ENCODE measurements around the gene FLYWCH1.

FLYWCH1 gene, protein sequence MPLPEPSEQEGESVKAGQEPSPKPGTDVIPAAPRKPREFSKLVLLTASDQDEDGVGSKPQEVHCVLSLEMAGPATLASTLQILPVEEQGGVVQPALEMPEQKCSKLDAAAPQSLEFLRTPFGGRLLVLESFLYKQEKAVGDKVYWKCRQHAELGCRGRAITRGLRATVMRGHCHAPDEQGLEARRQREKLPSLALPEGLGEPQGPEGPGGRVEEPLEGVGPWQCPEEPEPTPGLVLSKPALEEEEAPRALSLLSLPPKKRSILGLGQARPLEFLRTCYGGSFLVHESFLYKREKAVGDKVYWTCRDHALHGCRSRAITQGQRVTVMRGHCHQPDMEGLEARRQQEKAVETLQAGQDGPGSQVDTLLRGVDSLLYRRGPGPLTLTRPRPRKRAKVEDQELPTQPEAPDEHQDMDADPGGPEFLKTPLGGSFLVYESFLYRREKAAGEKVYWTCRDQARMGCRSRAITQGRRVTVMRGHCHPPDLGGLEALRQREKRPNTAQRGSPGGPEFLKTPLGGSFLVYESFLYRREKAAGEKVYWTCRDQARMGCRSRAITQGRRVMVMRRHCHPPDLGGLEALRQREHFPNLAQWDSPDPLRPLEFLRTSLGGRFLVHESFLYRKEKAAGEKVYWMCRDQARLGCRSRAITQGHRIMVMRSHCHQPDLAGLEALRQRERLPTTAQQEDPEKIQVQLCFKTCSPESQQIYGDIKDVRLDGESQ

DNA sequence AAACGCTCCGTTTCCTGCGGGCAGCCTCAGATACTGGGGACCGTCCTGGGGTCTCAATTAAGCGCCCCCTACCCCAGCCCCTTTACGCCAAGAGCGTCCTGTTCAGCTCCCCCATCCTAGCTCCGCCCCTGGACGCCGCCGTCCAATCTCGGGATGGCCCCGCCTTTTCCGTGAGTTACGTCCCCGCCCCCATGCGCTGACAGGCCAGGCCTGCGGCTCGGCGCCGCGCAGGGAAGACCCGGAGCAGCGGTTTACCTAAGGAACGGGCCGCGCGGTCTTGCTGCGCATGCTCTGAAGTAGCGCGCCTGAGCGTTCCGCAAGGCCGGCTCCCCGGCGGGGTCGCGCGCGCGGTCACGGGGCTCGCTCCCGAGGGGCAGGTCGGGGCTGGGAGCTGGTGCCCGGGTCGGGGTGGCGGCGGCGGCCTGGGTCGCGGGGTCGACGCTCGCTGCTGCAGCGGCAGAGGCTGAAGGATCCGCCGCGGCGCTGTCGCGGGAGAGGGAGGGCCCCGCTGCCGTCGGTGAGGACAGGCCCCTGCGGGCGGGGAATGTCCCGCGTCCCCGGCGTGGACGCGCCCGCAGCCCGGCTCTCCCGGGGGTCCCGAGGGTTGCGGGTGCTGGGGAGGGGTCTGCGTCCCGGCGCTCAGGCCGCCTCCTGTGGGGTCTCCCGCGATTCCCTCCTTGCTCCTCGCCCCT, at the start of gene FLYWCH1:
TSS of gene FLYWCH1 (plus strand) at position 294 of the 692 bp plus-strand sequence. CDS start 17,755 bp downstream, outside the sequence.
- peak within 1 kb of the TSS; percentile 81 for H3K4me3 ChIP-seq (ENCODE audit: low read length)
- TF ChIP-seq ZNF274 (IDR thresholded peaks at IDR 0.05; ENCODE audit: low read depth, low read length), result no peak

DNA sequence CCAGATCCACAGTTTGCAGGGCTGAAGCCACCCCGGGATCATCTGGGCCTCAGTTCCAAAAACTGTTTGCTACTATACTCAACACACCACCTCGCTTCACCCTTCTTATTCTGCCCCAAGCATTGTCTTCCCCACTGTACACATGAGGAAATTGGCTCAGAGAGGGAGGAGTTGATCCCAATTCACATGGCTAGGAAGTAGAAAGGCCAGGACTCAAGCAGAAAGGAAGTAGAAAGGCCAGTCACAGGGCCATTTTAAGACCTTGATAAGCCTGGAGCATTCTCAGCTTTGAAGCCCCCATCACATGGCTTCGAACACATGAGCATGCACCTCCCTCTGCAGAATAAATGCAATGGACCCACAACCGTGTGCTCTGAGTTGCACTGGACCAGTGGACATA, 46.1 kb upstream of the FLYWCH1 start:
- H3K4me3 ChIP-seq (ENCODE audit: low read length), result no peak overlapping the region
- TF ChIP-seq ZNF274 (IDR thresholded peaks at IDR 0.05; ENCODE audit: low read depth, low read length), result no peak

DNA sequence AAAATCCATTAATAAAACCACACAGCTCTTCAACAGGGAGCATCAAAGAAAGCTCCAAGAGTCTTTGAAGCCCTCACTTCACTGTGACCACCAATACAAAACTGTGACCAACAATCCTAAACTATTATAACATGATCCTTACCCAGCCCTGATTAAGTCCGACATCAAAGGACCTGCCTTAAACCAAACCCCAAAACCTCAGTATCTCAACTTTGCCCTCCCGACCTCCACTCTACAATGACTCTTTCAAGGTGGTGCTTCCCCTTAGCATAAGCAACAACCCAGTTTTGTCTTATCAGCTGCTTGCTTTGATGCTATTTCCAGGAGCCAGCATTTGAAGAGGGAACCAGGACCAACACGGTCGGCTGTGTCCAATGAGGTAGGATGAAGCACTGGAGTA, 45.3 kb upstream of the FLYWCH1 start:
- H3K4me3 ChIP-seq (ENCODE audit: low read length), result no peak overlapping the region
- TF ChIP-seq ZNF274 (IDR thresholded peaks at IDR 0.05; ENCODE audit: low read depth, low read length), result no peak

DNA sequence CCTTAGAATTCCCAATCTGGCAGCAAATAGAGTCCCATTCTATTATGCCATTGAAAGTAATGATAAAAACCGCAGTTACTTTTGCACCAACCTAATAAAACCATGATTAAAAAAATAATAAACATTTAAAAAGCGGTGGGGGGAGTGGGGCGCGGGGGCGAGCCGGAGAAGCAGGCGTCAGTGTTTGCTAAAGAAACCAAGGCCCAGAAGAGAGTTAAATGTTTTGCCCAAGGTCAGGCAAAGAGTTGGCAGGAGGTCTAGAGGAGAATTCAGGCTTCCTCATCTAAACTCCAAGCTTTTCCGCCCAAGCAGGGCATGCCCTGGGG, 44.1 kb upstream of the FLYWCH1 start:
- TF ChIP-seq ZNF274 (IDR thresholded peaks at IDR 0.05; ENCODE audit: low read depth, low read length), result no peak
- H3K4me3 ChIP-seq (ENCODE audit: low read length), result peak overlapping the region; percentile 52; the same call in 1 of the 2 replicates

DNA sequence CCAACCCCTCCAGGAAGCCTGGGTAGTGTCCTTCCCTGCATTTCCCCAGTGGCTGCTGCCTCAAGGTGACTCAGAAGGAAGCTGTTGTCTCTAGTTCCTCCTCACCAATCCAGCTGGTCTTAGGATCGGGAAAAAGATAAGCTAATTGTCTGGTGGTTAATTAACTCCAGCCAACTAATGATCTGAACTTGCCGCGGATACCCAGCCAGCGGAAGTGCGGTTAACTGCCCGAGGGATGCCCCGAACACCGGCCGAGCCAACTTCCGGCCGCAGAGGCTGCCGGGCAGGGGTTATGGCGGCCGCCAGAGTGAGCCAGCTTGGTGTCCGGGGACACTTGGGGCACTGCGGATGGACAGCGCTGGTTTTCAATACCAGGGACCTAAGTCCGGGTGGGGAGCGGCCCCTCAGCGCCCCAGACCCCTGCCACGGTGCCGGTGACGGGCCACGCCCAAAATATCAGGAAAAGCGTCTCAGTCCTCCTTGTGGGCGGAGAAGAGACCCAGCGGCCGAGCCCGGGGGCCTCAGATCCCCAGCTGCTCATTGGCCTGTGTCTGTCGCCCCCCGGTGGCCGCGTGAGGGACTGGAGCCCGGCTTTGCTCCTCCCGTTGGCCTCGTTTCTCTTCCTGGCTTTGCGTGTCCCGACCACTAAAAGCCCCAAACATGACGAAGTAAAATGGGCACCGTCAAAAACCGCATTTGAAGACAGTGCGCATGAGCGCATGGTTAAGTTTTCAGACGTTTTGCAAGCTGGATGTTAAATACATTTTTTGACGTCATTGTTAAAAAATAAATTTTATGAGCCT, 43.5 kb upstream of the FLYWCH1 start:
- no peak for TF ChIP-seq ZNF274 (IDR thresholded peaks at IDR 0.05; ENCODE audit: low read depth, low read length)

DNA sequence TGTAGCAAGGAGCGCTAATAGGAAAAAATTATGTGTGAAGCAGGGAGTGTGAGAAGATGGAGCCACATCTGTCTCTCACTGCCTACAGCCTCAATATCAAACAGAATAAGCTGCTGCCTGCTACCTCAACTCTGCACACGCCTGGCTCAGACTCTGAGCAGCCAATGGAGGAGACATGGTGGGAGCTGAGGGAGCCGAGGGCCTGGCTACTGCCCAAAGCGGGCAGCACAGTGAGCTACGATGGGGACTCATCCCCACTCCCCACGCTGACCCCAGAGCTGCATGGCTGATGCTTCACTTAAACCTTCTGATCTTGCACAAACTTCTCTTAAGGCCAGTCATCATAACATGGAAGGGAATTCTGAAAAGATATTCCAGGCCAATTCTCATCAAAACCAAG, 39.8 kb upstream of the FLYWCH1 start:
- TF ChIP-seq ZNF274 (IDR thresholded peaks at IDR 0.05; ENCODE audit: low read depth, low read length), result no peak
- no peak overlapping the region for H3K4me3 ChIP-seq (ENCODE audit: low read length)

More for the DNA sequence above, 43.5 kb upstream of the FLYWCH1 start:
- H3K4me3 ChIP-seq (ENCODE audit: low read length), result peak overlapping the region; percentile 52; the same call in 1 of the 2 replicates

DNA sequence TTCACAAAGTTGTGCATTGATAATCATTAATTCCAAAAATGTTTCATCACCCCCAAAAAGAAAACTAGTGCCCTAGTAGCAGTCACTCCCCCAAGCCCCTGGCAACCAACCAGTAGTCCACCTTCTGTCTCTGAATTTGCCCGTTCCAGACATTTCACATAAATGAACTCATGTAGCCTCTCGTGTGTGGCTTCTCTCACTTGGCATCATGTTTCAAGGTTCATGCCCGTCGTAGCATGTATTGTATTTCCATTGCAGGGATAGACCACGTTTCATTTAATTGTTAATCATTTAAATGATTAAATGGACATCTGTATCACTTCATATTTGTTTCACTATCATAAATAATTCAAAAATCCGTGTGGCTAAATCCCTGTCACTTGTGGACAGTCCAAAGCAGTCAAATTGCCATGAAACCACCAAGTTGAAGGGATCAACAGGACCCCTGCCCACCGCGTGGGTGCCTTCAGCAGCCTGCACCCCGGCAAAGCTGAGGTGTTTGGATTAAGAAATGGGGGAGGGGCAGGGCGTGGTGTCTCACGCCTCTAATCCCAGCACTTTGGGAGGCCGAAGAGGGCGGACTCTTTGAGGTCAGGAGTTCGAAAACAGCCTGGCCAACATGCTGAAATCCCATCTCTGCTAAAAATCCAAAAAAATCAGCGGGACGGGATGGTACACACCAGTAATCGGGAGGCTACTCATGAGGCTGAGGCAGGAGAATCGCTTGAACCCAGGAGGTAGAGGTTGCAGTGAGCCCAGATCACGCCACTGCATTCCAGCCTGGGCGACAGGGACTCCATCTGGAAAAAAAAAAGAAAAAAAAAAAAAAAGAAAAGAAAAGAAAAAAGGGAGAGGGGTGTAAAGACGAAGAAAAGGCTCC, 37.5 kb upstream of the FLYWCH1 start:
- no peak overlapping the region for H3K4me3 ChIP-seq (ENCODE audit: low read length)

DNA sequence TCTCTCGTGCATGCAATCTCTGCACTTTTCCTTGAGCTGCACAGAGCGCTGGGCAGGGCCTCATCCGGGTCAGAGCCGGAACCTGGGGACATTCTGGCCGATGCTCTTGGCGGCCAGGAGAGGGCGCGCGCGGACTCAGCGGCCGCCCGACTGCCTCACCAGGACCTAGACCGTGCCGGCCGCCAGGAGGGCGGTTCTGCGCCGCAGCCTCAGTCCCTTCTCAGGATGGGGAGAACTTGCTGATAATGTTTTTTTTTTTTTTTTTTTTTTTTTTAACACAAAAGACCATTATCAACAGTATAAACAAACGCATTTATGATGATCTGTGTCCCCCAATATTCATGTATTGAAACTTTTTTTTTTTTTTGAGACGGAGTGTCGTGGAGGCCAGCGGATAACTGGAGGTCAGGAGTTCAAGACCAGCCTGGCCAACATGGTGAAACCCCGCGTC, 36.8 kb upstream of the FLYWCH1 start:
- TF ChIP-seq ZNF274 (IDR thresholded peaks at IDR 0.05; ENCODE audit: low read depth, low read length), result no peak
- no peak overlapping the region for H3K4me3 ChIP-seq (ENCODE audit: low read length)

More for the DNA sequence above, 37.5 kb upstream of the FLYWCH1 start:
- no peak for TF ChIP-seq ZNF274 (IDR thresholded peaks at IDR 0.05; ENCODE audit: low read depth, low read length)

DNA sequence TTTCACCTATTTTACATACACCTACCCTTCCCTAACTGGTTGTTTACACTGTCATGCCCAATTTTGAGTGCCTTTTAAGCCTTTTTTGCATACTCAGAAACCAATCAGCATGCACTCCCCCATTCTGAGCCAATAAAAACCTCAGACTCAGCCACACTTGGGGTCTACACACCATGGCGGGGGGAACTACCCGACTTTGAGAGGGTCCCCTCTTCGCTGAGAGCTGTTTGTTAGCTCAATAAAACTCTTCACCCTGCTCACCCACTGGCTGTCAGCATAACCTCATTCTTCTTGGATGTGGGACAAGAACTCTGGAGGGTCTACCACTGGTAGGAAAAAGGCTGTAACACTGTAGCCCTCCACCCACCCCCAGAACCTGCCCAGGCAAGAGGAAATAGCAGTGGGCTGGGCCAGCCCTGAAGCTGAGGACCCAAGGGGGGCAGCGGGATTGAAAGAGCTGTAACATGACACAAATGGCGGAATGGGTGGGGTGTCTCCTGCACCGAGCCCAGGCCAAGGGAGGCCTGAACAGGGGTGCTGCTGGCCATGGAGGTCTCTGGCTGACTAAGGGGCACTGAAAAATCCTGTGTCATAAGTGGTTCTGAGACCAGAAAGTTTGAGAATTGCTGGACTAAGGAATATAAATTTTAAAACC, 31.8 kb upstream of the FLYWCH1 start:
- TF ChIP-seq ZNF274 (IDR thresholded peaks at IDR 0.05; ENCODE audit: low read depth, low read length), result no peak
- H3K4me3 ChIP-seq (ENCODE audit: low read length), result no peak overlapping the region

DNA sequence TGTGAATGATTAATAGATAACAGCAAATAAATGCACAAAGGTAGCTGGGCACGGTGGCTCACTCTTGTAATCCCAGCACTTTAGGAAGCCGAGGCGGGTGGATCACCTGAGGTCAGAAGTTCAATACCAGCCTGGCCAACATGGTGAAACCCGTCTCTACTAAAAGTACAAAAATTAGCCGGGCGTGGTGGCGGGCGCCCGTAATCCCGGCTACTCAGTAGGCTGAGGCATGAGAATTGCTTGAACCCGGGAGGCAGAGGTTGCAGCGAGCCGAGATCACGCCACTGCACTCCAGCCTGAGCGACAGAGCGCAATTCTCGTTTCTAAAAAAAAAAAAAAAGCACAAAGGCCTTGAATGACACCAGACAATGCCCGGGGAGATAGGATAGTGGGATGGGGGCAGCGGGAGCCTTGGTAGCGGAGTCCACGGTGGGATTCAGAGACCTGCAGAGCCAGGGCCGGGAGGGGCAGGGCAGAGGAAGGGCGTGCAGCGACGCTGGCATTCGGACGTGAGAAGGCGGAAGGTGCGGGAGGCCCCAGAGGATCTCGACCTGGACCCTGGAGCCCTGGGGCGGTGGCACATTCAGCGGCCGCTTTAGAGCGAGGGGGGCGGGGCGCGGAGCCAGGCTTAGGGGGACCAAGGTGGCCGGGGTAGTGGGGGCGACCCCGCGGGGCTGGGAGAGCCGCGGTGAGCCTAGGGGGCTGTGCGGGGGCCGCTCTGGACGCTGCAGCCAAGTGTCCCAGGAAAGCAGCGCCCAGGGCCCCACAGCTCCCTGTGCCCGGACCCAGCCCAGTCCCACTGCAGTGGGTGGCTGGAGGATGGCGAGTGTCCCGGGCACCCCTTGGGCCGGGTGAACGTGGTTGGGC, 29.7 kb upstream of the FLYWCH1 start:
- no peak for TF ChIP-seq ZNF274 (IDR thresholded peaks at IDR 0.05; ENCODE audit: low read depth, low read length)
- H3K4me3 ChIP-seq (ENCODE audit: low read length), result peak overlapping the region; percentile 57; the same call in 1 of the 2 replicates

DNA sequence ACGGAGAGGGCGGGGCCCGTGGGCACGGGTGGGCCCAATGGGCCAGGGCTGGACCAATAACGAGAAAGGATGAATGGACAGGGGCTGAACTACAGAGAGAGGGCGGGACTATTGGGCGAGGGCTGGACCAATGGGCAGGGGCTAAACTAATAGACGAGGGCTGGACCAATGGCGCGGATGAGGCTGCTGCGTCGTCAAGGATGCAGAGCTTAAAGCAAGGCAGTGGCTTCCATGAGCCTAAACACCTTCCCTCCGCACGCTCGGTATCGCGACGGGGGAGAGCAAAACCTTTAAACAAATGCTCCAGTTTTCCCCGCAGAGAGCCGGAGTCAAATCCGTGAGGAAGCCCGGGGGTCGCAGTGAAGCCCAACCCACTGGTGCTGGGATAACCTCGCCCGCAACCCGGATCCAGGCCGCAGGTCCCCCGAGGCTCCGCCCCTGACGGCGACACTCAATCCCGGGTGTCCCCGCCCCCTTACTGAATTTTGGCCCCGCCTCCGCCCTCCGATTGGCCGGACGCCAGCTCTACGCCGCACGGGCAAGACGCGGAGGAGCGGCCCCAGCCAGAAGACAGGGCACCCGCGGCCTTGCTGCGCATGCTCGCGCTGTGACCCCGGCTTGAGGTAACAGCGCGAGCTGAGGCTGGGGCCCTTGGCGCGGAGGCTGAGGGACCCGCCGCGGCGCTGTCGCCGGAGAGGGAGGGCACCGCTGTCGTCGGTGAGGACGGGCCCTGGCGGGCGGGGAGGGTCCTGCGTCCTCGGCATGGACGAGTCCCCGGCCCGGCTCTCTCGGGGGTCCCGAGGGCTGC, 28.9 kb upstream of the FLYWCH1 start, which contains the start of gene FLYWCH2:
TSS of gene FLYWCH2 (plus strand) at position 566 of the 808 bp plus-strand sequence. CDS start 13,235 bp downstream, outside the sequence.
- peak within 1 kb of the TSS; percentile 73 for H3K4me3 ChIP-seq (ENCODE audit: low read length)
- no peak for TF ChIP-seq ZNF274 (IDR thresholded peaks at IDR 0.05; ENCODE audit: low read depth, low read length)
